HG03575 (cell line): Measurements from ENCODE around the gene NEIL1.
"Not testable (repeated sequence)": the region's sequence is repeated elsewhere in the genome, so short reads cannot be mapped to it uniquely, and the experiment has no call there.

ENCODE experiments used
- ATAC-seq: cut with Tn5 transposase; IDR thresholded peaks from one replicate; pipeline ENCODE4 v1.9.1; 2021; ENCODE audit not compliant: unreplicated experiment, insufficient number of reproducible peaks, low FRiP score; ENCODE audit errors: extremely low read depth

The NEIL1 gene

DNA sequence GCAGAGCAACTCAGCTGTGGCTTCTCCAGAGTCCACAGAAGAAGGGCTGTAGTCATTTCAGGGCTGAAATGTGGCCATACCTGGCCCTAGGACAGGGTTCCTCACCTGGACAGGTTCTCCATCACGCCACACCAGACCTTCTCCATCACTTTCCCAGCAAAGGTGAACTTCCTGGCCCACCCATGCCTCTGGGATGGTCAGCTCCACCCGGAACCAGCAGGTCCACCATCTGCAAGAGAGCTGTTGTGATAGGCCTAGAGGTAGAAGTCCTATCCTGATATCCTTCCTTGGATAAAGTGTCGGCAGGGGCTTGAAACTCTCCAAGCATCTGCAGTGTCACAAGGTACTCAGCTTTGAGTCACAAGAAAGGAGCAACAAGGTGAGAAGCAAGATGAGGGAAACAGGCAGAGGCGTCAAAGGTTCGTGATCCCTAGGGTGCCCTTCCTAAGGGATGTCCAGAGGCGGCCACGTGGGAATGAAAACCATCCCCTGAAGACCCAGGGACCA, 20.6 kb downstream of the NEIL1 start:
- no peak for ATAC-seq

- ATAC-seq: peak; percentile 59
These were observed 21.3 kb downstream of the NEIL1 start, which contains the start of gene MAN2C1 for GRCh38 chr15:75367913-75368688. Gene MAN2C1, minus strand, starts transcription at chr15:75368607. Its CDS starts 24 bp downstream, at chr15:75368583.

DNA sequence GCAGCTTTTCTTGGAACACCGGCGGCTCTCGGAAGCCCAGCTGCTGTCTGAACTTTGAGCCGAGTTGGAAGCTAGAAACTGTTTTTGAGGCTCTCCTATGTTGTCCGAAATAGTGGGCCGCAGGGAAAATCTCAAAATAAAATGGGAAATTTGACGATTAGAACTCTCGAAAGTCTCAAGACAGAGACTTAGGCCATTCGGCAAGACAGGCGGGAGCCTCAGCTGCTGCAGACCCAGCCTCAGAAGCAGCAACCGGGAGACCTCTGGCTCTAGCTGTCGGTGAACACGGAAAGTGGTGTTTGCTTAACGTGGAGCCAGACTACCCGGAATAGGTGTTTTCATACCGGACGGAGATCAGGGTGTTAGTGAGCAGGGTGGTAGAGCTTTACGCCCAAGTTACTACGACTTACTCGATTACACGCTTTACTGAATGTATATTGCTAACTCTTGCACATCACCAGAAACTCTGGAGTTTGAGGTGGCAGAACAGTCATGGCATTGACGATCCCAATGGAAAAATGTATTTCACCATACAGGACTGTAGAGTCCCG, 21.9 kb downstream of the NEIL1 start:
- ATAC-seq: no peak

DNA sequence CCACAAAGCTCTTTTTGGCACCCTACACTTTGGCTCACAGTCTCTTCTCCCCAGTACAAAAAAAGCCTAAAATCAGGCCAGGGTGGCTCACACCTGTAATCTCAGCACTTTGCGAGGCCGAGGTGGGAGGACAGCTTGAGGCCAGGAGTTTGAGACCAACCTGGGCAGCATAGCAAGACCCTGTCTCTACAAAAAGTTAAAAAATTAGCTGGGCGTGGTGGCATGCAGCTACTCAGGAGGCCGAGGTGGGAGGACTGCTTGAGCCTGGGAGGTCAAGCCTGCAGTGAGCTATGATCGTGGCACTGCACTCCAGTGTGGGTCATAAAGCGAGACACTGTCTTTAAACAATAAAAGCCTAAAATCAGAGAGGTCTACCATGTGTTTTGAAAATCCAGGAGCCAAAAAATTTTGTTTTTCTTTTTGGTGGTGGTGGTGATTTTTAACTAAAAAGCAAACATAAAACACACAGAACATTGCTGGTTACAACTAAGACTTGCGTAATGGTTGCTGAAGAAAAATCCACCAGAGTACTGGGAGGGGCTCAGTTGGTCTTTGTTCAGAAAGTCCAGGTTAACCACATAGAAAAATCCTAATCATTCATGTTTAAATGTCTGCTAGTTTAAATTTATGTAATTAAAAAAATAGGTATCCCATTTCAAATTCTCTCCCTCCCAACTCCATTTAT, 23.2 kb downstream of the NEIL1 start:
- no peak for ATAC-seq

GRCh38 chr15:75371486-75371885, 24.6 kb downstream of the NEIL1 start:
- ATAC-seq: no peak

DNA sequence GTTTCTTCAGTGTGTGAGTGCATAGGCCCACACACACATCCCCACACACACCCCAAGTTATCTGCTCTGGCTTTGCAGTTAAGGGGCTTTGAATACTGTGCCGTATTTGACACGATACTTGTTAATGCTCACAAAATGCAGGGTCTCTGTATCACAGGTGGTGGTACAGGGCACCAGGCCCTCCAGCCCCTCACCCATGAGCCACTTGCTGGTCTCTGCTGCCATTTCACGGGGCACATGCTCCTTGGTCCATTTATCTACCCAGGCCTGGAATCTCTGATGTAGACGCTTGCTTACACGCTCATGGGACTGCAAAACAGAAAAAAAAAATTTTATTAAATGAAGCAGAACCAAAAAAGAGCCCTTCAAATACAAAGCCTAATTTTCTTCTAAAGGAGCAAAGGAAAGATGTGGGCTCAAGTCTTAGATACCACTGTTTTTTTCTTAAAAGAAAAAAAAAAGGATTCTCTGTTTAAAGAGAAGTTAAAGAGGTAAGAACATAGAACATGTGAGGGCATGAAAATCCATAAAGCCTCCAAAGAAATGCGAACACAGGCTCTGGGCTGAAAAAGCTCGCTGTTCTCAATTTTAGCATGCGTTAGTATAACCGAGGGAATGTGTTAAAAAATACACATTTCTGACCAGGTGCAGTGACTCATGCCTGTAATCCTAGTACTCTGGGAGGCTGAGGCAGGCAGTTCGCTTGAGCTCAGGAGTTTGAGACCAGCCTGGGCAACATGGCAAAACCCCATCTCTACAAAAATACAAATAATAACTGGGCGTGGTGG, 25.3 kb downstream of the NEIL1 start:
- no peak for ATAC-seq

- ATAC-seq: no peak
These were observed 33.9 kb downstream of the NEIL1 start for GRCh38 chr15:75380773-75381172.

GRCh38 chr15:75383986-75384385, 37.1 kb downstream of the NEIL1 start:
- ATAC-seq: not testable (repeated sequence)

DNA sequence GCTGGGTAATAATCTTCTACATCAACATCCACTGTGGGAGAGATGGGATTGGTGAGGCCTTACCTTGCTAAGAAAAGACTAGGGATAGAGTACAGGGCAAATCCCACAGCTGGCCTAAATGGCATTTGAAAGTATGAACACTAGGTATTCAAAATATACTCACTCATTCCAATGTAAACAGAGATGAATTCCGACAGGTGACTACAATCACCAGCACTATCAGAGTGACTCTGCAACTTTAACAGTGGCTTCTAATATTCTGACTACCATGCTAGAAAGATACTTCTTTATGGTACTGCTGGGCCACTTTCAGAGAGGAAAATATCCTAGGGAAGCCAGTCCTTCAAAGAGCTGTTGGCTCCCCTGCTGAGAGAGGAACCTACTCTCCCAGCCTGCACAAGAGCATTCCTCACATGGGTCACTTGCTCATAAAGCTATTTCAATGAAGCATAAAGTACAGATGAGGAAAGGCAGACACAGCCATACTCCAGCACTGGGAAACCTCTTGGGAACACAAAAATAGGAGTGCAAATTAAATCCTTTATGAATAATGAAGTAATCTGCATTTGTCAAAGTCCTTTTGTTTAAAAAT, 43.0 kb downstream of the NEIL1 start:
- ATAC-seq: no peak

DNA sequence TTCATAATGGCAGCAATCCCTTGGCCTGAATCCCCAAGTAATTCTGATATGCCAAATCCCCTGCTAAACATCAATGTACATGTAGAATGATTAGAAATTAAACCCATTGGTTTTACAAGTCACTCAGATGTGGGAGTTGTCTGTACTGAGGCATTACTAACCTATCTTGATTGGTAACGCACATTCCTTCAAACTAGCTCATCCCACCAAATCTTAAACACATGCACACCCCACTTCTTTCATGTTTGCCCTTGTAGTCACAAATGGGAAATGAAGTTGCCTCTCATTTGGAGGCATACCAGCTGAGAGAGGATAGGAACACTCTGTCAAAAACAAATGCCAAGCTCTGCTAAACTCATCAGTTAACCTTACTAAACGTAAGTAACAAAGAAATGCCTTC, 50.7 kb downstream of the NEIL1 start:
- ATAC-seq: no peak

GRCh38 chr15:75403892-75404291, 57.1 kb downstream of the NEIL1 start:
- no peak for ATAC-seq
